ENCODE measurements around the gene DCPS. TPM values are rescaled to one million over a fixed set of nuclear protein-coding genes. Genes with fewer than 3 reads are reported as not detected.
"Not testable (repeated sequence)": the region's sequence is repeated elsewhere in the genome, so short reads cannot be mapped to it uniquely, and the experiment has no call there.

DCPS gene
- total RNA-seq, 6 experiments from 2014 or later, result 19.0 to 26.6 (median 24.3) TPM

GRCh38 chr11:126362879-126363655, 59.2 kb downstream of the DCPS start:
- Mint-ChIP-seq H3K4me3 (no peak overlapping the region), H3K4me1 (ENCODE audit: low read depth) (peaks cover 37% of the 10 kb centered on the region), H3K9me3 (no peaks in the 10 kb centered on the region), H3K36me3 (ENCODE audit: low read depth) (no peaks in the 10 kb centered on the region), H3K27ac (peak overlapping the region; percentile 6; the same call in 1 of the 2 replicates), H3K27me3 (ENCODE audit: insufficient read depth) (no peaks in the 10 kb centered on the region)
- no peak for TF ChIP-seq CTCF (IDR thresholded peaks at IDR 0.05)
- DNase-seq, result no peak

- H3K27ac Mint-ChIP-seq, result no peak overlapping the region
- no peak for TF ChIP-seq CTCF (IDR thresholded peaks at IDR 0.05)
- H3K4me1 Mint-ChIP-seq (ENCODE audit: low read depth), result peaks cover 31% of the 10 kb centered on the region
- no peak overlapping the region for H3K4me3 Mint-ChIP-seq
- no peak for DNase-seq
- H3K36me3 Mint-ChIP-seq (ENCODE audit: low read depth), result no peaks in the 10 kb centered on the region
- H3K27me3 Mint-ChIP-seq (ENCODE audit: insufficient read depth), result no peaks in the 10 kb centered on the region
- H3K9me3 Mint-ChIP-seq, result no peaks in the 10 kb centered on the region
Measured at GRCh38 chr11:126363706-126364248, 59.9 kb downstream of the DCPS start.

GRCh38 chr11:126364735-126365134, 60.9 kb downstream of the DCPS start:
- H3K9me3 Mint-ChIP-seq; H3K36me3 Mint-ChIP-seq (ENCODE audit: low read depth); DNase-seq; H3K27ac Mint-ChIP-seq; H3K27me3 Mint-ChIP-seq (ENCODE audit: insufficient read depth); H3K4me3 Mint-ChIP-seq: not testable (repeated sequence)
- peaks cover 22% of the 10 kb centered on the region for H3K4me1 Mint-ChIP-seq (ENCODE audit: low read depth)

GRCh38 chr11:126365508-126365907, 61.6 kb downstream of the DCPS start:
- H3K4me3 Mint-ChIP-seq; H3K27ac Mint-ChIP-seq; H3K9me3 Mint-ChIP-seq; DNase-seq; H3K36me3 Mint-ChIP-seq (ENCODE audit: low read depth); H3K27me3 Mint-ChIP-seq (ENCODE audit: insufficient read depth): not testable (repeated sequence)
- H3K4me1 Mint-ChIP-seq (ENCODE audit: low read depth), result peaks cover 14% of the 10 kb centered on the region; the same call in 1 of the 2 replicates

GRCh38 chr11:126366064-126366822, 62.4 kb downstream of the DCPS start:
- no peak overlapping the region for H3K27ac Mint-ChIP-seq

More at GRCh38 chr11:126366064-126366822, 62.4 kb downstream of the DCPS start:
- Mint-ChIP-seq H3K27me3 (ENCODE audit: insufficient read depth) (no peaks in the 10 kb centered on the region), H3K4me1 (ENCODE audit: low read depth) (peaks cover 7% of the 10 kb centered on the region; the same call in 1 of the 2 replicates), H3K9me3 (no peaks in the 10 kb centered on the region), H3K36me3 (ENCODE audit: low read depth) (no peaks in the 10 kb centered on the region), H3K4me3 (no peak overlapping the region)
- DNase-seq, result no peak
- no peak for TF ChIP-seq CTCF (IDR thresholded peaks at IDR 0.05)
